ENCODE results near the gene MELTF. TPM values are rescaled to one million over a fixed set of nuclear protein-coding genes. Genes with fewer than 3 reads are reported as not detected.
"Not testable (repeated sequence)": the region's sequence is repeated elsewhere in the genome, so short reads cannot be mapped to it uniquely, and the experiment has no call there.

Gene MELTF
- total RNA-seq, result 1 to 10 TPM in 2 of 3 donors, under 1 TPM in 1; 0.79 to 2.7 (median 1.9) TPM

DNA sequence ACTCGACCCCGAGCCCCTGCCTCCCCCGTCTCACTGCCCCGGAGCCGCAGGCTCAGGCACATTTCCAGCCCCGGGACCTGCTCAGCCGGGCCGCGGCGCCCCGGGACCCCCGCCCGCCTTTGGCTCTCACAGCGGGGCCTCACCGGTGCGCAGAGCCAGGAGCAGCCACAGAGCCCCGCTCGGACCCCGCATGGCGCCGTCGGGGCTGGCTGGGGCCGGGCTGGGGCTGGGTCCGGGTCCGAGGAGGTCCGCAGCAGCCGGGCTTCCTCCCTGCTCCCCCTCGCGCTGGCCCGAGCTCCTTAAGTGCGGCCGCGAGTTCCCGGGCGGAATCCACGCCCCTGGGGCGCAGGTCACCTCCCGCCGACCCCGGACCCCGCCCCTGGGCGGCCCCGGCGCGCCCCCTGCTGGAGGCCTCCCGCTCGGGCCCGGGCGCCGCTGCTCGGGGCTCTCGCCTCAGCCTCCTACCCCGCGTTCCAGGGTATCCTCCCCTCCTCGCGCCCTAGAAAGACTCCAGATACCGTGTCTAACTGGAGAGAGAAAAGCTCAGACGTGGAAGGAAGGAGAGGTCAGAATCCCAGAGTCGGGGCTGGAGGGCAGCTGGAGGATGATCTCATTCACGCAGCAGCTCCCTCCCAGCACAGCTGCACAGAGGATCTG lies at the start of gene MELTF:
Gene MELTF, minus strand, starts transcription at position 307 of the 657 bp plus-strand sequence. Its CDS starts 115 bp downstream, at position 192.
- DNase-seq (peak; percentile 67), ATAC-seq (peak; percentile 90 to 94)
- Mint-ChIP-seq H3K9me3 (no peaks in the 10 kb centered on the region), H3K36me3 (ENCODE audit: insufficient read depth) (no peaks in the 10 kb centered on the region), H3K27me3 (ENCODE audit: low read depth) (peaks cover 8% of the 10 kb centered on the region), H3K4me3 (peak within 1 kb of the TSS; percentile 76), H3K4me1 (ENCODE audit: low read depth) (peaks cover 2% of the 10 kb centered on the region)

DNA sequence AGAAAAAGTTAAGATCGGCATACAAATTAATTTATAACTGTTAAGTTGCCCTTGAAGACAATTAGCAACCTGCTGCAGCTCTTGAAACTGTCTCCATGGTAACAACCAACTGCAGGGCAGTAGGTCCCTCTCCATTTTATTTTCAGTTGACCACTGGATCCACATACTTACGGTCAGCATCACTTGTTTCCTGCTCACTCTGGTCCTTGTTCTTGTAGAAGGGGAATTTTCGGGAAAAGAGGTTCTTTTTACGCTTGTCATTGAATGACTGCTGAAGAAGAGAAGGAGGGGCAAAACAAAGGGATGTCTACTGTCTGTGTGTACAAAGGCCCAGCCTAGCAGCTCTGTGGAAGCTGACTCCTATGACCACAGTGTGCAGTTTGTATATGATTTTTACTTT lies 46.8 kb upstream of the MELTF start:
- no peaks in the 10 kb centered on the region for H3K9me3 Mint-ChIP-seq
- no peaks in the 10 kb centered on the region for H3K27me3 Mint-ChIP-seq (ENCODE audit: low read depth)
- ATAC-seq (no peak), DNase-seq (no peak)
- no peak overlapping the region for H3K4me3 Mint-ChIP-seq
- H3K36me3 Mint-ChIP-seq (ENCODE audit: insufficient read depth), result peaks cover 15% of the 10 kb centered on the region
- no peaks in the 10 kb centered on the region for H3K4me1 Mint-ChIP-seq (ENCODE audit: low read depth)

DNA sequence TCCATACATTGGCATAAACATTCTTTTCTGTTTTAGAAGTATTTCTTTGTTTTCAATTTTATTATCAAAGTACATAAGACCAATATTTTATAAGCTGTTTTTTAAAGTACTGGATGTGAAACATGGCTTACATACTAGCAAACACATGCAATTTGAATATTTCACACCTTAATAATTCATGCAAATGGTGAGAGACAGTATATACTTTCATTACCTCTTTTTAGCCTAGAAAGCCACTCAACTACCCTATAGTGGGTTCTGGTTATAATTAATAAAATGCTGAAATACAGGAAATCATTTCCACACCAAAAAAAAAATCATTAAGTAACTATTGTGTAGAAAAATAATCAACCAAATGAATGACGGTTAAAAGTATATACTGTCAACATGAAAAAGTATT lies 38.5 kb upstream of the MELTF start:
- DNase-seq (no peak), ATAC-seq (no peak)
- no peaks in the 10 kb centered on the region for H3K27me3 Mint-ChIP-seq (ENCODE audit: low read depth)
- H3K36me3 Mint-ChIP-seq (ENCODE audit: insufficient read depth), result peaks cover 10% of the 10 kb centered on the region
- no peak overlapping the region for H3K4me3 Mint-ChIP-seq
- no peaks in the 10 kb centered on the region for H3K4me1 Mint-ChIP-seq (ENCODE audit: low read depth)
- no peaks in the 10 kb centered on the region for H3K9me3 Mint-ChIP-seq

GRCh38 chr3:197064771-197065170 lies 35.2 kb upstream of the MELTF start:
- Mint-ChIP-seq H3K27me3 (ENCODE audit: low read depth) (no peaks in the 10 kb centered on the region), H3K9me3 (no peaks in the 10 kb centered on the region), H3K4me3 (no peak overlapping the region), H3K4me1 (ENCODE audit: low read depth) (no peaks in the 10 kb centered on the region), H3K36me3 (ENCODE audit: insufficient read depth) (peaks cover 16% of the 10 kb centered on the region)
- ATAC-seq (no peak), DNase-seq (no peak)

- no peaks in the 10 kb centered on the region for H3K27me3 Mint-ChIP-seq (ENCODE audit: low read depth)
- ATAC-seq, result no peak
- no peaks in the 10 kb centered on the region for H3K4me1 Mint-ChIP-seq (ENCODE audit: low read depth)
Measured at GRCh38 chr3:197062446-197062845, 32.8 kb upstream of the MELTF start.

DNA sequence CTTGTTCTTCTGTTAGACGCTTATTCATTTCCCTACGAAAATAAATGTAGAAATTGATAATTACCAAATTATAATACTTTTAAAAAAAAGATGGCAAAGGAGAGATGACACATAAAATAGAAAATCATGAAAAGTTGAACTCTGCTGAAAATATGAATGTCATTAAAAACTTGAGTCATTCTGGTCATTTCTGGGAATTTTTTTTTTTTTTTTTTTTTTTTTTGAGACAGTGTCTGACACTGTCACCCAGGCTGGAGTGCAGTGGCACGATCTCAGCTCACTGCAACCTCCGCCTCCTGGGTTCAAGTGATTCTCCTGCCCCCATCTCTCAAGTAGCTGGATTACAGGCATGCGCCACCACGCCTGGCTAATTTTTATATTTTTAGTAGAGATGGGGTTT lies 22.0 kb upstream of the MELTF start:
- not testable (repeated sequence) for H3K9me3 Mint-ChIP-seq; H3K27me3 Mint-ChIP-seq (ENCODE audit: low read depth); H3K4me3 Mint-ChIP-seq; H3K4me1 Mint-ChIP-seq (ENCODE audit: low read depth); DNase-seq
- peak in 1 of 2 donors; percentile 35 for ATAC-seq
- peaks cover 24% of the 10 kb centered on the region for H3K36me3 Mint-ChIP-seq (ENCODE audit: insufficient read depth)

More at GRCh38 chr3:197062446-197062845, 32.8 kb upstream of the MELTF start:
- Mint-ChIP-seq H3K4me3 (no peak overlapping the region), H3K9me3 (no peaks in the 10 kb centered on the region), H3K36me3 (ENCODE audit: insufficient read depth) (peaks cover 36% of the 10 kb centered on the region)
- no peak for DNase-seq

GRCh38 chr3:197050511-197050910 lies 20.9 kb upstream of the MELTF start:
- Mint-ChIP-seq H3K4me3 (no peak overlapping the region), H3K9me3 (no peaks in the 10 kb centered on the region), H3K4me1 (ENCODE audit: low read depth) (no peaks in the 10 kb centered on the region), H3K36me3 (ENCODE audit: insufficient read depth) (peaks cover 26% of the 10 kb centered on the region), H3K27me3 (ENCODE audit: low read depth) (no peaks in the 10 kb centered on the region)
- ATAC-seq (peak in 1 of 2 donors; percentile 51), DNase-seq (no peak)

- peaks cover 12% of the 10 kb centered on the region for H3K36me3 Mint-ChIP-seq (ENCODE audit: insufficient read depth)
- DNase-seq, result no peak
- H3K4me3 Mint-ChIP-seq, result no peak overlapping the region
- no peak for ATAC-seq
- no peaks in the 10 kb centered on the region for H3K27me3 Mint-ChIP-seq (ENCODE audit: low read depth)
- no peaks in the 10 kb centered on the region for H3K4me1 Mint-ChIP-seq (ENCODE audit: low read depth)
- H3K9me3 Mint-ChIP-seq, result no peaks in the 10 kb centered on the region
Measured at GRCh38 chr3:197042539-197042938, 12.9 kb upstream of the MELTF start.

GRCh38 chr3:197041875-197042488 lies 12.4 kb upstream of the MELTF start:
- DNase-seq, result no peak
- H3K4me1 Mint-ChIP-seq (ENCODE audit: low read depth), result no peaks in the 10 kb centered on the region
- no peak overlapping the region for H3K4me3 Mint-ChIP-seq
- no peak for ATAC-seq
- no peaks in the 10 kb centered on the region for H3K9me3 Mint-ChIP-seq
- no peaks in the 10 kb centered on the region for H3K27me3 Mint-ChIP-seq (ENCODE audit: low read depth)
- peaks cover 9% of the 10 kb centered on the region for H3K36me3 Mint-ChIP-seq (ENCODE audit: insufficient read depth)

GRCh38 chr3:197040658-197041057 lies 11.0 kb upstream of the MELTF start:
- no peak for ATAC-seq
- H3K4me3 Mint-ChIP-seq, result no peak overlapping the region

DNA sequence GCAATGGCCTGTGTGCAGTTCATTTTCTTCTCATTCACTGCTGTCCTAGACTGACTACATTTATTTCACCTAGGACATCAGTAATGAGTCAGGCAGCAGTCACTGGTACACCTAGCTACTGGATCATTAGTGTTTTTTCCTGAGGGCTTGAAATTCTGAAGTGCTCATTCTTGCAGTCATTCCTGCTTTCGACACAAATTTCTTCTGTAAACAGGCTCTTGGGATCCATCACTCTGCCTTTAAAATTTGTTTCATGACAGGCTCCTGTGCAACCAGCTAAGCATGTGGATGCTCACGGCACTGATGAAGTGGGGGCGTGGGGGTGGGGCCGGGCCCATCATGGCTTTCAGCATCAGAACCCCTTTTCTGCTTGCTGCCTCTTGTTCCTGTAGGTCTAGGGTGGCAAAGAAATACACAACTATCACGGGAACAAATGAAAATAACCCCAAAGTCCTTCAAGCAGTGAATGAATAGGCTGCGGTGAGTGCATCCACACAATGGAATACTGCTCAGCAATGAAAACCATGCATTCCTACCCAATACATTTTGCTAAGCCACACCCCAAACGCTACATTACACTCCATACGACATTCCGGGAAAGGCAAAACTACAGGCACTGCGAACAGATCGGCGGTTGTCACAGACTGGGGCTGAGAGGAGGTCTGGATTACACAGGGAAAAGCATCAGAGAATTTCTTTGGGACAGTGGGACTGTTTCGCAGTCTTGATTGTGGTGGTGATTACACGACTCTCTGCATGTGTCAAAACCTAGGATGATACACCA lies 9.3 kb upstream of the MELTF start:
- H3K4me1 Mint-ChIP-seq (ENCODE audit: low read depth), result no peaks in the 10 kb centered on the region
- H3K27me3 Mint-ChIP-seq (ENCODE audit: low read depth), result no peaks in the 10 kb centered on the region
- ATAC-seq (no peak), DNase-seq (no peak)
- H3K9me3 Mint-ChIP-seq, result no peaks in the 10 kb centered on the region
- H3K36me3 Mint-ChIP-seq (ENCODE audit: insufficient read depth), result no peaks in the 10 kb centered on the region
- no peak overlapping the region for H3K4me3 Mint-ChIP-seq

More at GRCh38 chr3:197040658-197041057, 11.0 kb upstream of the MELTF start:
- Mint-ChIP-seq H3K27me3 (ENCODE audit: low read depth) (no peaks in the 10 kb centered on the region), H3K9me3 (no peaks in the 10 kb centered on the region), H3K4me1 (ENCODE audit: low read depth) (no peaks in the 10 kb centered on the region), H3K36me3 (ENCODE audit: insufficient read depth) (peaks cover 4% of the 10 kb centered on the region)
- DNase-seq, result no peak

DNA sequence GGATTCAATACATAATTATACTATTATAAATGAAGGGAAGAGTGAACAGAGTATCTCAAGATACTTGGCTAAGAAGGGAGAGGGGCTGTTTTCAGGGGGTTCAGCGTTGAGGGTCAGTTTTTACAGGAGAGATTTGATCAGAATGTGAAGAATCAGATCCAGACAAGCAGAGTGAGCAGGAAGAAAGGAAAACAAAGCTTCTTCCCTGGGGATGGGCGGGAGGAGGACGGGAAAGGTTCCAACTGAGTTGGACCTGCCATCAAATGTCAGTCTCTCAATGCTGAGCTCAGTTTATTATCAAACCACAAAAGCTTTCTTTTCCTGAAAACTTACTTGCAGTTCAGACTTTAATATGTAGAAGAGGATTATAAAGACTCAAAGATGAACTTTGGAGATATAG lies 6.0 kb upstream of the MELTF start:
- no peaks in the 10 kb centered on the region for H3K9me3 Mint-ChIP-seq
- no peak for ATAC-seq
- H3K4me3 Mint-ChIP-seq, result no peak overlapping the region
- H3K4me1 Mint-ChIP-seq (ENCODE audit: low read depth), result no peaks in the 10 kb centered on the region
- no peaks in the 10 kb centered on the region for H3K36me3 Mint-ChIP-seq (ENCODE audit: insufficient read depth)
- DNase-seq, result no peak
- peaks cover 6% of the 10 kb centered on the region for H3K27me3 Mint-ChIP-seq (ENCODE audit: low read depth)

DNA sequence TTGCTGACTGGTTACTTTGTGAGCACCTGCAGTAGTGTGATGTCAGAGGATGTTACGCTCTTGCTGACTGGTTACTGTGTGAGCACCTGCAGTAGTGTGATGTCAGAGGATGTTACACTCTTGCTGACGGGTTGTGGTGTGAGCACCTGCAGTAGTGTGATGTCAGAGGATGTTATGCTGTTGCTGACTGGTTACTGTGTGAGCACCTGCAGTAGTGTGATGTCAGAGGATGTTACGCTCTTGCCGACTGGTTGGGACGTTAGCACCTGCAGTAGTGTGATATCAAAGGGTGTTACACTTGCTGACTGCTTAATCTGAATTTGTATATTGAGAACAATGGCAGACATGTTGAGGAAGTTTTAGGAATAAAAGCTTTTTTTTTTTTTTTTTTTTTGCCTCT lies 5.2 kb upstream of the MELTF start:
- not testable (repeated sequence) for ATAC-seq; H3K27me3 Mint-ChIP-seq (ENCODE audit: low read depth); H3K36me3 Mint-ChIP-seq (ENCODE audit: insufficient read depth); H3K4me1 Mint-ChIP-seq (ENCODE audit: low read depth); H3K4me3 Mint-ChIP-seq; H3K9me3 Mint-ChIP-seq; DNase-seq

GRCh38 chr3:197033764-197034163 lies 4.1 kb upstream of the MELTF start:
- DNase-seq; H3K36me3 Mint-ChIP-seq (ENCODE audit: insufficient read depth); ATAC-seq; H3K4me3 Mint-ChIP-seq; H3K4me1 Mint-ChIP-seq (ENCODE audit: low read depth); H3K27me3 Mint-ChIP-seq (ENCODE audit: low read depth); H3K9me3 Mint-ChIP-seq: not testable (repeated sequence)

All from activated T-cell treated with anti-CD3 and anti-CD28 coated beads, Interleukin-2, amount 50 U/mL, for 4 hours (primary cell).